Esophagus muscularis mucosa (tissue), 4 donors: ENCODE measurements around the gene ZNF592. TPM values are rescaled to one million over a fixed set of nuclear protein-coding genes. Genes with fewer than 3 reads are reported as not detected.

Source experiments
- DNase-seq: peaks from one replicate; pipeline ENCODE4 v3.0.0-alpha.2; 2017; ENCODE audit errors: extremely low spot score
- H3K27ac ChIP-seq, 4 donors: fragments of 200-600 bp; sonication (generic); replicated peaks in 1 of 4; 1 replicate in 3 of 4; 2 replicates in 1 of 4; pipeline ENCODE4 v1.5.1; 2016 to 2019; ENCODE audit warnings: mild to moderate bottlenecking in 1 of 4
- H3K27me3 ChIP-seq, 4 donors: fragments of 200-600 bp; sonication (generic); one replicate each; pipeline versions ENCODE4 v1.5.1 to v1.6.0; 2016 to 2019
- H3K36me3 ChIP-seq, 4 donors: fragments of 200-600 bp; sonication (generic); one replicate each; pipeline ENCODE4 v1.5.1; 2016 to 2019
- H3K4me1 ChIP-seq, 4 donors: fragments of 200-600 bp; sonication (generic); one replicate each; pipeline ENCODE4 v1.5.1; 2016 to 2019
- H3K4me3 ChIP-seq, 4 donors: fragments of 200-600 bp; sonication (generic); 1 replicate in 2 of 4; 2 replicates in 2 of 4; pipeline ENCODE4 v1.5.1; 2016 to 2019; ENCODE audit warnings: mild to moderate bottlenecking in 4 of 4, moderate library complexity in 1 of 4
- H3K9me3 ChIP-seq, 4 donors: fragments of 200-600 bp; sonication (generic); 1 replicate in 3 of 4; 2 replicates in 1 of 4; pipeline ENCODE4 v1.5.1; 2016 to 2019
- CTCF ChIP-seq, 3 experiments: fragments of 200-600 bp in 2 of 3; fragments of 450-650 bp in 1 of 3; sonication (generic) in 2 of 3; IDR thresholded peaks; one replicate each; pipeline ENCODE4 v1.5.1; 2017 to 2019; ENCODE audit warnings: antibody characterized with exemption in 3 of 3, mild to moderate bottlenecking in 2 of 3, moderate library complexity in 1 of 3
- EP300 ChIP-seq: sonication (generic); formaldehyde crosslinking; IDR thresholded peaks from one replicate; pipeline ENCODE4 v1.6.1; 2017; ENCODE audit warnings: antibody characterized with exemption
- POLR2A ChIP-seq: fragments of 450-650 bp; IDR thresholded peaks from one replicate; pipeline ENCODE4 v1.6.1; 2017; ENCODE audit warnings: antibody characterized with exemption, moderate library complexity, mild to moderate bottlenecking, low read depth
- POLR2AphosphoS5 ChIP-seq, 2 donors: sonication (generic); formaldehyde crosslinking; IDR thresholded peaks; one replicate each; pipeline ENCODE4 v1.6.1; 2017; ENCODE audit warnings: antibody characterized with exemption in 2 of 2
- WGBS: methylation state at CpG from one replicate; pipeline ENCODE4 v1.1.5; 2018; 5-methylcytosine and 5-hydroxymethylcytosine counted together
- intact Hi-C: fragments of 100-400 bp; cut with DNase I; formaldehyde crosslinking; loops from one replicate; pipeline ENCODE4 v1.15.1; 2023
- total RNA-seq, 4 donors: library from RNA; depleted of rRNA; stranded (reverse); fragments of >200 nt; gene quantifications; one replicate each; pipeline versions ENCODE4 v1.1.0 to v1.2.1, GENCODE V29; 2016

ZNF592 gene
- total RNA-seq, 4 donors from 2014 or later, result 13.8 to 22.3 (median 20.2) TPM

GRCh38 chr15:84795186-84795585, 46.8 kb downstream of the ZNF592 start:
- H3K27ac ChIP-seq, result no peak overlapping the region
- H3K9me3 ChIP-seq, result no peaks in the 10 kb centered on the region
- peaks cover 0 to 12% (median 7%) of the 10 kb centered on the region in 4 donors for H3K4me1 ChIP-seq
- intact Hi-C loops, result no loop called here
- H3K27me3 ChIP-seq, result no peaks in the 10 kb centered on the region
- no peak for DNase-seq
- WGBS, result 93% methylated on average over 3 of the region's 3 CpGs
- peaks cover 29 to 84% (median 71%) of the 10 kb centered on the region in 4 donors for H3K36me3 ChIP-seq
- no peak overlapping the region for H3K4me3 ChIP-seq
- no peak for TF ChIP-seq EP300
- no peak for TF ChIP-seq POLR2AphosphoS5 (IDR thresholded peaks at IDR 0.05)
- TF ChIP-seq POLR2A, result no peak
- TF ChIP-seq CTCF (IDR thresholded peaks at IDR 0.05), result no peak

- Histone ChIP-seq H3K4me1 (peaks cover 0 to 8% (median 5%) of the 10 kb centered on the region in 4 donors), H3K27ac (no peak overlapping the region), H3K36me3 (peaks cover 46 to 87% (median 78%) of the 10 kb centered on the region in 4 donors), H3K4me3 (no peak overlapping the region), H3K27me3 (no peaks in the 10 kb centered on the region), H3K9me3 (no peaks in the 10 kb centered on the region)
- no peak for TF ChIP-seq POLR2AphosphoS5 (IDR thresholded peaks at IDR 0.05)
- no peak for TF ChIP-seq POLR2A
- no peak for TF ChIP-seq EP300
- TF ChIP-seq CTCF (IDR thresholded peaks at IDR 0.05), result no peak
- WGBS, result 100% methylated on average over 4 of the region's 4 CpGs
- intact Hi-C loops, result no loop called here
- no peak for DNase-seq
Measured at GRCh38 chr15:84797212-84797611, 48.8 kb downstream of the ZNF592 start.

GRCh38 chr15:84797801-84798200, 49.4 kb downstream of the ZNF592 start:
- DNase-seq, result no peak
- 94% methylated on average over 3 of the region's 3 CpGs for WGBS
- H3K4me3 ChIP-seq, result no peak overlapping the region
- no peaks in the 10 kb centered on the region for H3K27me3 ChIP-seq
- TF ChIP-seq POLR2A, result no peak
- no peak for TF ChIP-seq POLR2AphosphoS5 (IDR thresholded peaks at IDR 0.05)
- no peak for TF ChIP-seq CTCF (IDR thresholded peaks at IDR 0.05)
- no peak for TF ChIP-seq EP300
- no peaks in the 10 kb centered on the region for H3K9me3 ChIP-seq
- peaks cover 51 to 87% (median 79%) of the 10 kb centered on the region in 4 donors for H3K36me3 ChIP-seq
- peaks cover 0 to 5% (median 2%) of the 10 kb centered on the region in 4 donors for H3K4me1 ChIP-seq
- intact Hi-C loops, result no loop called here
- H3K27ac ChIP-seq, result no peak overlapping the region

GRCh38 chr15:84798436-84798946, 50.1 kb downstream of the ZNF592 start:
- peaks cover 51 to 88% (median 75%) of the 10 kb centered on the region in 4 donors for H3K36me3 ChIP-seq
- no peaks in the 10 kb centered on the region for H3K9me3 ChIP-seq
- DNase-seq, result no peak
- no peaks in the 10 kb centered on the region for H3K27me3 ChIP-seq
- H3K27ac ChIP-seq, result no peak overlapping the region
- 94% methylated on average over 18 of the region's 21 CpGs for WGBS
- peaks cover 3 to 5% (median 4%) of the 10 kb centered on the region in 4 donors for H3K4me1 ChIP-seq
- TF ChIP-seq POLR2A, result no peak
- TF ChIP-seq CTCF (IDR thresholded peaks at IDR 0.05), result no peak
- no peak for TF ChIP-seq POLR2AphosphoS5 (IDR thresholded peaks at IDR 0.05)
- no peak for TF ChIP-seq EP300
- intact Hi-C loops, result no loop called here
- H3K4me3 ChIP-seq, result no peak overlapping the region
